ENCODE results near the gene ENTPD3. TPM values are rescaled to one million over a fixed set of nuclear protein-coding genes. Genes with fewer than 3 reads are reported as not detected.

The ENTPD3 gene
- total RNA-seq, 1 donor from 2014 or later, result 0.46 TPM

- no peak for TF ChIP-seq CTCF (conservative IDR thresholded peaks at IDR 0.05; ENCODE audit: low read depth, low read length)
- DNase-seq (ENCODE audit: low read depth), result no peak
- H3K4me3 ChIP-seq (ENCODE audit: low read depth, low read length), result no peak overlapping the region
Measured at GRCh38 chr3:40398346-40398745, 11.4 kb downstream of the ENTPD3 start.

- DNase-seq (ENCODE audit: low read depth), result no peak
- no peak overlapping the region for H3K4me3 ChIP-seq (ENCODE audit: low read depth, low read length)
- TF ChIP-seq CTCF (conservative IDR thresholded peaks at IDR 0.05; ENCODE audit: low read depth, low read length), result no peak
Measured at GRCh38 chr3:40404591-40405198, 17.7 kb downstream of the ENTPD3 start.

GRCh38 chr3:40407007-40407406, 20.0 kb downstream of the ENTPD3 start:
- no peak overlapping the region for H3K4me3 ChIP-seq (ENCODE audit: low read depth, low read length)
- DNase-seq (ENCODE audit: low read depth), result no peak
- TF ChIP-seq CTCF (conservative IDR thresholded peaks at IDR 0.05; ENCODE audit: low read depth, low read length), result no peak

- TF ChIP-seq CTCF (conservative IDR thresholded peaks at IDR 0.05; ENCODE audit: low read depth, low read length), result no peak
- no peak for DNase-seq (ENCODE audit: low read depth)
- H3K4me3 ChIP-seq (ENCODE audit: low read depth, low read length), result no peak overlapping the region
Measured at GRCh38 chr3:40407611-40408010, 20.6 kb downstream of the ENTPD3 start.

GRCh38 chr3:40414270-40414669, 27.3 kb downstream of the ENTPD3 start:
- no peak for TF ChIP-seq CTCF (conservative IDR thresholded peaks at IDR 0.05; ENCODE audit: low read depth, low read length)
- no peak for DNase-seq (ENCODE audit: low read depth)
- H3K4me3 ChIP-seq (ENCODE audit: low read depth, low read length), result no peak overlapping the region

GRCh38 chr3:40417845-40418543, 31.0 kb downstream of the ENTPD3 start:
- H3K4me3 ChIP-seq (ENCODE audit: low read depth, low read length), result no peak overlapping the region
- no peak for TF ChIP-seq CTCF (conservative IDR thresholded peaks at IDR 0.05; ENCODE audit: low read depth, low read length)
- no peak for DNase-seq (ENCODE audit: low read depth)

- DNase-seq (ENCODE audit: low read depth), result no peak
- no peak for TF ChIP-seq CTCF (conservative IDR thresholded peaks at IDR 0.05; ENCODE audit: low read depth, low read length)
- H3K4me3 ChIP-seq (ENCODE audit: low read depth, low read length), result no peak overlapping the region
Measured at GRCh38 chr3:40422861-40423260, 35.9 kb downstream of the ENTPD3 start.

Data from epithelial cell of proximal tubule (primary cell).